Hematopoietic multipotent progenitor cell treated with erythropoietin and hydrocortisone succinate and interleukin-3 and kit ligand, for 4 days (in vitro differentiated cells): ENCODE data around the gene TNMD.

Source experiments
- DNase-seq: peaks from one replicate; pipeline ENCODE4 v3.0.0-alpha.2; 2015

Gene TNMD

DNA sequence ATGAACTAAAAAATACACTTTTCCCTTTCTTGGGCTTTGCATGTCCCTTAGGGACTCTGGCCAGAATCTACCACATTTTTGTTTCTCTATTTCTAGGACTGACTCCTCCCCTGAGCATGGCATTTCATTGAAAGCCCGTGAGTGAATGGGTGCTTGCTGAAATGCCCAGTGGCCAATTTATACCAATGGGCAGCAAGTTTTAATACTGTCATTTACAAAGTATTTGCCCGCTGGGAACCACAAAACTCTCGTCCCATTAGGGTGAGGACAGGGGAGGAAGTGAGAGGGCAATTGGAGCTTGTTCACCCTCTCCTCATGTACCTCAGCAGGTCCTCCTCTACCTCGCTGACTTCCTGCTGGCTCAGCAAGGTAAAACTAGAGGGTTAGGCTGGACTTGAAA, 60.4 kb downstream of the TNMD start:
- no peak for DNase-seq

DNA sequence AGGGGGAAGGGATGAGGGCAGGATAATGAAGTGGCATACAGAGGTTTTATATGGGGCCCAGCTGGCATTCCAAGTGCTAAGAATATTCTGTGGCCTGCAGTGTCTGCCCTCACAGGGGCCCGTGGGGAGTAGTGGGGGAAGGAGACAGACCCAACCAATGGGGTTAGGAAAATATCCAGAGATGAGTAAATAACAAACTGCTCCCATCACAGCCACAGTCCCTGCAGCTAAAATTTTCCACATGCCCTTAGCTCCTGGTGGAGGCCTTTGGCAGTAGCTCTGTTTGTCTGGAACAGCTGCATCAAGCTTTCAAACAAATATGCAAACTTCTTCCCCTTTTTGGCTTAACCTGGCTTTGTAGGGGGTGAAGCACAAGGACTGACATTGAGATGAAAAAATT, 62.4 kb downstream of the TNMD start:
- DNase-seq, result no peak

DNA sequence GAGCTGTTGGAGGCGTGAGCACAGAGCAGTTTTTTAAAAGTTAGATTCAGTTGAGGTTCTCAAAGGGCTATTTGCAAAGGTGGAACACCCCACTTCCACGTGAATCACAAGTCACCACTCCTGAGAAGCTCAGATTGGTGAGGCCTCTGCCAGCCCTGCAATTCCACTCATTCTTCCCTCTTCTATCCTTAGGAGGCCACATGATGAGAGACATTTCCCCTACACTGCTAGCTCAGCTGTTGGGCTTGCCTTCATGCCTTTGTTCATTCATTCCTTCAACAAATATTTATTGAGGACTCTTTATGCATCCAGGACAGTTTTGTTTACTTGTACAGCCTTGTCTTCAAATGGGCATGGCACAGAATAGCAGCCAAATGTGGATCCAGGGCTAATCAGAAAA, 63.0 kb downstream of the TNMD start:
- DNase-seq, result no peak

DNA sequence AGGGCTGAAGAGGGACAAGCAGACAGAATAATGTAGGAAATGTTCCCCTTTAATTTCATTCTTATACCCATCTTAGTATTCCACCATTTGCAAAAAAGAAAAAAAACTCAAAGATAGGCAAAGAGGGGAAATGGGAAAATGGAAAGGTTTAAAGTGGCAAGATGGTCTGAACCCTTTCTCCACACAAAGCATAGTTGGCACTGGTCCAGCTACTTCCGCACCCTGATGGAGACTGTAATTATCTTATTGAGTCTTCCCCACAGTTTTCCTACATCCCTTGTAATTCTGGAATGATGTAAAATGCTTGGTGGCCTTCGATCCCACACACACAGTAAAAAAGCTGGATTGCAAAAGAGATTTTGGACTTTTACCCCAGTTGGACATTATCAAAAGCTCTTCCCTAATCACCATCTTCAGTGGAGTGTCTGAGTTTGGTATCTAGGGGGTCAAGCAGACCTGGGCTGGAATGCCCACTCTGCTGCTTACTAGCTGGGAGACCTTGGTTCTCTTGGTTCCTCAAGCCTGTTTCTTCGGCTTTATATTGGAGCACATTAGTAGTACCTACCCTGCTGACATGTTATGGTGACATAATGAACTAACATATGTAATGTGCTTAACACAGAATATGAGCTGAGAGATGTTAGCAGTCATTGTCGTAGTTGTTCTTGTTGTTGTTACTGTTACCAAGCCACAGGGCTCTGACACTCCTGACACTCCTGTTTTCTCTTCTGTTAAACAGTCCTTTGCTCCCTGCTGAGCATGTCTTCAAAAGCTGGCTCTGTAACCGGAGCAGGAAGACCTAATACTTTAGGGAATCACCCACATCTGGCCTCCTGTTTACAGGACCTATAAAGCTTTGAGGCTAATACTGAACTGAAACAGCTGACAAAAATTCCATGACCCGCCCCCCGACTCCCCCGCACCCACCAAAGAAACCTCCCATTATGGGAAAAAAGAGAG, 64.0 kb downstream of the TNMD start:
- DNase-seq, result no peak
